ENCODE measurements around the gene EPS15.

GRCh38 chr1:51308636-51309035, 210.4 kb downstream of the EPS15 start:
- TF ChIP-seq CTCF (IDR thresholded peaks at IDR 0.05) = no peak
- TF ChIP-seq POLR2A (IDR thresholded peaks at IDR 0.05) = no peak

All from stomach (tissue), 4 donors.